ENCODE data around the gene RNF157. TPM values are rescaled to one million over a fixed set of nuclear protein-coding genes. Genes with fewer than 3 reads are reported as not detected.
A peak's percentile ranks its signal among the peaks of the same experiment; 100 is the strongest.

RNF157 gene
- total RNA-seq, 3 donors from 2014 or later = 11.6 to 45.8 (median 17.5) TPM

DNA sequence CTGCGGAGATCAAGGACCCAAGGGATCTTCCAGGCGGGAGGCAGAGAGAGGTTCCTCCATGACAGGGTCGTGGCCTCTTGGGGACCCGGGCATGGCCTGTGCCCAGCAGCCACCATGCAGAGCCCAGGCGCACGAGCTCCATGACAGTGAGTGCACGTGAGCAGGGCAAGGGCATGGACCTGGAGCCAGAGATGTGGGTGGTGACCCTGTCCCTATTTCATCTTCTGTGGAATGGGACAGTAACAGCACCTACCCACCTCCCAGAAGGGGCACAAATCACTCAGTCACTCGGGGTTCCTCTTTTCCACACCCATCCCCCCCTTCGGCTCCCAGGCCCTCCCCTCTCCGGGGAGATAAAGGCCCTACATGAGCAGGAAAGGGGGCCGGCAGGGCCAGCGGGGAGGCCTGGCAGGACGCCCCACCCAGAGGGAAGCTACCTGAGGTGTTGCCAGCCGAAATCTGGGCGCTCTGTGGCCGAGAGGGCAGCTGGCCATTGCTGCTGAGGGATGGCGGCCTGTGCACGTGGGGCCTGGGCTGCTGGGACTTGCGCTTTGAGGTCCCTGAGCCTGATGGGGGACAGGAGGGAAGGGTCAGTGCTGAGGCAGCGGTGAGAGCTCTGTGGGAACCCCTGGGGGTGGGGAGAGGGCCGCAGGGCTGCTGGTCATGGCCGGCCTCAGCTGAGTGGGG lies 35.2 kb upstream of the RNF157 start:
- no peaks in the 10 kb centered on the region for H3K9me3 ChIP-seq
- peak in 1 of 3 donors; percentile 62 for DNase-seq
- intact Hi-C loops (cut with DNase I, micrococcal nuclease) = loop anchor here (5.0 to 10.0 kb wide), 2 partner anchors 91 to 153 kb away; no protein-coding TSS in a partner anchor
- TF ChIP-seq, protein P1, sequence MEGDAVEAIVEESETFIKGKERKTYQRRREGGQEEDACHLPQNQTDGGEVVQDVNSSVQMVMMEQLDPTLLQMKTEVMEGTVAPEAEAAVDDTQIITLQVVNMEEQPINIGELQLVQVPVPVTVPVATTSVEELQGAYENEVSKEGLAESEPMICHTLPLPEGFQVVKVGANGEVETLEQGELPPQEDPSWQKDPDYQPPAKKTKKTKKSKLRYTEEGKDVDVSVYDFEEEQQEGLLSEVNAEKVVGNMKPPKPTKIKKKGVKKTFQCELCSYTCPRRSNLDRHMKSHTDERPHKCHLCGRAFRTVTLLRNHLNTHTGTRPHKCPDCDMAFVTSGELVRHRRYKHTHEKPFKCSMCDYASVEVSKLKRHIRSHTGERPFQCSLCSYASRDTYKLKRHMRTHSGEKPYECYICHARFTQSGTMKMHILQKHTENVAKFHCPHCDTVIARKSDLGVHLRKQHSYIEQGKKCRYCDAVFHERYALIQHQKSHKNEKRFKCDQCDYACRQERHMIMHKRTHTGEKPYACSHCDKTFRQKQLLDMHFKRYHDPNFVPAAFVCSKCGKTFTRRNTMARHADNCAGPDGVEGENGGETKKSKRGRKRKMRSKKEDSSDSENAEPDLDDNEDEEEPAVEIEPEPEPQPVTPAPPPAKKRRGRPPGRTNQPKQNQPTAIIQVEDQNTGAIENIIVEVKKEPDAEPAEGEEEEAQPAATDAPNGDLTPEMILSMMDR (IDR thresholded peaks at IDR 0.05) = no peak
- no peaks in the 10 kb centered on the region for H3K36me3 ChIP-seq (ENCODE audit: low read depth)
- no peak overlapping the region for H3K4me3 ChIP-seq
- H3K4me1 ChIP-seq (ENCODE audit: low read depth) = peaks cover 30% of the 10 kb centered on the region
- ATAC-seq = no peak

DNA sequence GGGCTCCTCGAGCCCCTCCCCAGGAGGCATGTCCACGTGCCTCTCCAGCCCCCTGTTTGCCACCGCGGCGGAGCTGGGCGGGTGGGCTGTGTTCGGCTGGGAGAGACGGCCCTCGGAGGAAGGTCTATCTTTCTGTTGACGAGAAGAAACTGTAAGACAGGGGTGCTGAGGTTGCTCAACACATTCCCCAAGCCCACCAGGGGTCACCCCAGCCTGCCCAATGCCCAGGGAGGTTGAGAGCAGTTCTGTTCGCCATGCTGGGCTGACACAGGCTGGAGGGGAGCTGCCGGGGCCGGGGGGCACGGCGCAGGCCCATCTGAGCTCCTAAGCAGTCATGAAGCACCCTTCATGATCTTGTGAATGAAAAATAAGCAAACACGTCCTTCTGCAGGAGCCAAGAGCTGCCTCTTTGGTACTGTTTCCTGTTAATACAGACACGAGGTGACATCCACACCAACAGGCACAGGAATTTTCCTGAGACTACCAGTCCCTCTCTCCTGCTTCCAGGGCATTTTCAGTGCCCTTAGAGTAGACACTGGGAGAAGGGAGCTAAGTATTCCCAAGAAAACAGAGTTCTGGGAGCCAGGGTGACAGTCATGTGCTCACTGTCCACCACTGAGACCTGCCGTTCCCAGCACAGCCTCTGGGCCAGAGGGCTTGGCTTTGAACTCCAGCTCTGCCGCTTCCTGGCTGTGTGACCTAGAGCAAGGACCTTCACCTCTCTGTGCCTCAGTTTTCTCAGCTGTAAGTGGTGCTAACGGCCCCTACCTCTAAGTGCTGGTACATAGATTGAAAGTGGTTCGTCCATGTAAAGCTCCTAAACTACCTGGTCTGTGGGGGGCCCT lies 34.0 kb upstream of the RNF157 start:
- Histone ChIP-seq H3K36me3 (ENCODE audit: low read depth) (no peaks in the 10 kb centered on the region), H3K9me3 (no peaks in the 10 kb centered on the region), H3K4me1 (ENCODE audit: low read depth) (peaks cover 37% of the 10 kb centered on the region), H3K4me3 (no peak overlapping the region)
- TF ChIP-seq, protein P1 (IDR thresholded peaks at IDR 0.05) = no peak
- DNase-seq (peak in 1 of 3 donors; percentile 55), ATAC-seq (no peak)
- intact Hi-C loops (cut with DNase I, micrococcal nuclease) = loop anchor here in 1 of 2 donors (10.0 kb wide), 1 partner anchor 90 kb away; no protein-coding TSS in a partner anchor

DNA sequence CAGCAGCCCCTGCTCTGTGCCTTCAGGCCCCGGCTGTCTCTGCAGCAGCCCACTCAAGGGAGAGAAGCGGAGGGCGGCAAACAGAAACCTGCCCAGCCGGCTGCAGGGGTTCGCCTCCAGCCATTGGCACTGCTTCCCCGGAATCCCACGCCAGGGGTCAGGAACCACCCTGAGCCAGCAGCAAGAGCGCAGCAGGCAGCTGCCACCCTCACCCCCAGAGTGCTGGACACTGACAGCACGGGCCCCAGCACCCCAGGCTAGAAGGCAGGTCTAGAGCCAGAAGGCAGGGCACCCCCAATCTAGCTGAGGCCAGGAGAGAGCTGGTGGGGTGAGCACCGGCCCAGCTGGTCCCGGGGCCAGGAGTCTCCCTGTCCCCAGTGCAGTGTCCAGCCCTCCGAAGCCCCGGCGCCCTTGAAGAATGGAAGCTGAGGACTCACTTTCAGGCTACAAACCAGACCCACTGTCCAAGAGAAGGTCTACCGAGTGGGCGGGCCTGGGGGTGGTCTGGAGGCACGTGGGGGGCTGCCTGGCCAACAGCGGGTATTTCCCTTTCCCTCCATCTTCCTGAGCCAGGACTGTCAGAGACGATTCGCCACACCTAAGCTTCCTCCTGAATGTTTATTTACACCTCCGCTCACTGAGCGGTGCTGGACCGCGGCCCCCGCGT lies 33.3 kb upstream of the RNF157 start:
- ATAC-seq (no peak), DNase-seq (peak in 2 of 3 donors; percentile 45 to 62)
- TF ChIP-seq, protein P1 (IDR thresholded peaks at IDR 0.05) = no peak
- Histone ChIP-seq H3K4me1 (ENCODE audit: low read depth) (peaks cover 40% of the 10 kb centered on the region), H3K36me3 (ENCODE audit: low read depth) (no peaks in the 10 kb centered on the region), H3K9me3 (no peaks in the 10 kb centered on the region), H3K4me3 (no peak overlapping the region)
- intact Hi-C loops (cut with DNase I, micrococcal nuclease) = loop anchor here in 1 of 2 donors (10.0 kb wide), 1 partner anchor 89 kb away; no protein-coding TSS in a partner anchor

DNA sequence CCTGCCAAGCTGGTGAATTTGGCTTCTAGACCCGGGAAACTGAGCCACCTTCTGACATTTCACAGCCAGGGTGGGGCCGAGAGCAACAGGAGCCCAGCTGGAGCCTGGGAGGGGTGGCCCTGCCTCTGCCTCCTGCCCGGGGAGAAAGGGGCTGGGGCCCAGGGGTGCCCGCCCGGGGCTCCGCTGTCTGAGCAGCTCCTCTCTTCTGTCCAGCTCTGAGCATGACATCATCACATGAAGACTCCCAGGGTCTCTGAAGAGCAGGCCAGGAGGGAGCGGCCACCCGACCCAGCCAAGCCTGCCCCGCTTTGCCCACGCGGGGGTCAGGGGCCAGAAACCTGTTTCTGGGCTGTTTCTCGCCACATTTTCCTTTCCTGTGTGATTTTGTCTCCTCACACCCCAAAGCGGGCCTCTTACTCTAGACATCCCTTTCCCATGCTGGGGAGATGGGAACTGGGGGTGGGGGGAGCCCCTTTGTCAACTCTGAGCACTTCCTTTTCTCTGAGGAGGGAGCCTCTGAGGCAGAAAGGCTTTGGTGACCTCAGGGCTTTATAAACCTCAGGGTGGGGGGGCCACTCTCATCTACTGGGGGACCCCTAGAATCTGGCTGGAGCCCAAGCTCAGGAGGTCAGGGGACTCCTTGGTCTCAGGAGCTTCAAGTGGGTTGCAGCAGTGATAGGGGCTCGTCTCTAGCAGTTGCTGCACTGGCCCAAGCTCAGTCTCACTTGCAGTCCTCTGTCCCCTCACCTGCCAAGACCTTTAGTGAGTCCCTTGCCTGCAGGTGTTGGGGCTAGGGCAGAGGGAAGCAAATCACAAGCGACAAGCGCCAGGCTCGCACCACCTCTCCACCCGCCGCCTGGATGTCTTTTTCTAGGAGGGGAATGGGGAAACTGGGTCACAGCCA lies 32.5 kb upstream of the RNF157 start:
- H3K4me3 ChIP-seq = no peak overlapping the region
- H3K36me3 ChIP-seq (ENCODE audit: low read depth) = no peaks in the 10 kb centered on the region
- H3K4me1 ChIP-seq (ENCODE audit: low read depth) = peaks cover 47% of the 10 kb centered on the region
- peak; percentile 32 for ATAC-seq
- TF ChIP-seq, protein P1 (IDR thresholded peaks at IDR 0.05) = no peak
- intact Hi-C loops (cut with DNase I, micrococcal nuclease) = loop anchor here in 1 of 2 donors (10.0 kb wide), 1 partner anchor 88 kb away; no protein-coding TSS in a partner anchor
- H3K9me3 ChIP-seq = no peaks in the 10 kb centered on the region
- DNase-seq = peak in 2 of 3 donors; percentile 42 to 61

Measured in mucosa of descending colon (tissue), 3 donors.